Measurements from ENCODE around the gene PTAR1.
A peak's percentile ranks its signal among the peaks of the same experiment; 100 is the strongest.

Gene PTAR1

DNA sequence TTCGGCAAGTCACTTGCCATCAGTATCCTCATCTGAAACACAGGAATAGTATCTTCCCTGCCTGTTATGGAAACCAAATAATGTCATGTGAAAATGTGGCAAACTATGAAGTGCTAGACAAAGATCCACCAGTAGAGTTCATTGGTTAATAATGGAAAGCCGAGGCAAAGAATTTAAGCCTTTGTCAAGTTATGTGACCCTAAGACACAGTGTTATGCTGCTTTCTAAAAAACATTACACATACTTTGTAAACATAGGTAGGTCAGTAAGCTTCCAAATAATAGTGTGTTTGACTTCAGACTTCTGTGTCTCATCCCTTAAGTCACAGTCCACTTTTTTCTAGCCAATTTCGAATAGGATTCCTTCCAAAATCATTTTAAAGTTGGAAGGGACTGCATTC, 6.0 kb downstream of the PTAR1 start:
- DNase-seq (ENCODE audit: low read depth, low spot score): no peak

DNA sequence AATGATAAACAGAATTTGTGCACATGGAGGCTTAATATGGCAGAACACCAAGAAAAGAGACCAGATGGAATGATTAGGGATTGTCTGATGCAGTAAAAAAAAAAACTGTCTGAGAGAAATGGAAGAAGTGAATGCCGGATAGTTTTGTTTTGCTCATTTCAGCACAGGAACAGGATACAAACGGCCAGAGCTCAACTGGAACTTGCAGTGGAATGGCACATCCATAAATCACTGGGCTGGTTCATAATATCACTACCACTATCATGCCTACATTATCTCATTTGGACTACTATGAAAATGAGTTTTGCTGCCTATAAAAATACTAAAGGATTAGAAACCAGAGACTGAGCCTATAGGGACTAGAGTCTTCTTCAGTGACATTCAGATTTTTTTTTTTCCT, 9.7 kb downstream of the PTAR1 start:
- no peak for DNase-seq (ENCODE audit: low read depth, low spot score)

DNA sequence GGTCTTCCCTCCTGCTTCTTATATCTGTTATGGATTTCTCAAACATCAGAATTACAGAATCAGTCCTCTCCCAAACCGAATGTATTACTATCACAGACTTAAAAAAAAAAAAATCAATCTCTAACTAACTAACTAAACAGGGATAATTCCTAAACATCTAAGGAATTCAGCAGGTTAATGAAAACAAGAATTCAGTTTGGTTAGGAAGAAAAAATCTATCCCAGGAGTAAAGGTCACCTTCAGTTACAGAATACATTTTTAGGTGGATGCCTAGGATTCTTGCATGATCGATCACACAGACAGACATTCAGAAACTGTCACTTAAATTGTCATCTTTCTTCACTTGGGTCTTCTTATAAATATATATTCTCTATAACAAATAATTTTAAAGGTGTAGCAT, 11.5 kb downstream of the PTAR1 start:
- no peak for DNase-seq (ENCODE audit: low read depth, low spot score)

DNA sequence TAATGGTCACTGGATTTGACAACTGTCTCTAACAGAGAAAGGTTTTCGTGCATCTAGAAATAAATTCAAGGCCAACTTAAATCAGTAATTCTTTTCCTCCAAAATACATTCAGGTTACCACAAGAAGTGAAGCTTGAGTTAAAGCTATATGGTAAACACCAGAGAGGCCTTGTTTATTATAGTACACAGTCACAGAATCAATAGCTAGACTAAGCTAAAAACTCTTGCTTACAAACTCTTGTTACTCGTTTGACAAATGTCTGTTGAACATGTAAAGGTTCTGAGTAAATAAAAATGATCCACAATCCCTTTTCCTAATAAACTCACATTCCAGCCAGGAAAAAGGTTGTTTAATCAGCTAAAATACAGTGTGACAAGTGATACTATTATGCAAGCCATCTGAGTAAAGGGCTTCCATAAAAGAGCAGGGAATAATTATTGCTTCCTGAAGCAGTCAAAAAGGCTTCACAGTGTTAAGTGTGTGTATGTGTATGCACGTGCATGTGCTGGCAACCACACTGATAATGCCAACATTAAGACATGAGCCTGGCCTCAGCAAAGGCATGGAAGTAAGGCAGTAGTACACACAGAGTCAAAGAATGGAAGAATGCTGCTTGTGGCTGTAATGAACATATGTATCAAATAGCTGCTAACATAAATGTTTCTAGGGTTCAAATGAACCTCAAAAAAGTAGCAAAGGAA, 12.8 kb downstream of the PTAR1 start:
- no peak for DNase-seq (ENCODE audit: low read depth, low spot score)

DNA sequence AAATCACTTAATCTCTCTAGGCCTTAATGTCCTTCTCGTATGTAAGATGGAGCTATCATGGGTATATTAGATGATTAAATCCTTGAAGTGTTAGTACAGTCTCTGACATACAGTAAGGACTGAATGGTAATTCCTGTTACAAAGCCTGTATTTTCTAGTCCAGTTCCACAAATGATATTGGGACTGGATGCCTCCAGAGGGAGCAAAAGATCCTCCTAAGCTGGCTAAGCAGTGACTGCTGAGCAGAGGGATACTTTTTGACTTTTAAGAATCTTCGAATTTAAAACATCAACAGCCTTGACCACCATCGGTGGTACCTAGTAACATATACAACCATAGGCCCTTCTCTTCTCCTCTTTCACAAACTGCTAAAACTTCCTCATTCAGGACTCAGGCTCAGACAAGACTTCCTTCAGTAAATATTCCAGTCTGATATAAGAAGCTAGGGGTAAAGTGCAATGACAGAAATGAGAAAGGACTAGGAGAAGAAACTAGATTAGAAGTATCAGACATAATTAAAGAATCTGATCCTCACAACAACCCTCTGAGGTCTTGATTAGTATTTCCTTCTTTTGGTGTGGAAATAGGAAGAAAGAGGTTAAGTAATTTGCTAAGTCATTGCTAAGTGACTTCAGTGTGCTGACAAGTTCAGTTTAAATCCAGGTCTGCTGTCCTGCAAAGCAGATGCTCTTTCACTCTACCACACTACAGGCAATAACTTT, 13.9 kb downstream of the PTAR1 start:
- DNase-seq (ENCODE audit: low read depth, low spot score): no peak

DNA sequence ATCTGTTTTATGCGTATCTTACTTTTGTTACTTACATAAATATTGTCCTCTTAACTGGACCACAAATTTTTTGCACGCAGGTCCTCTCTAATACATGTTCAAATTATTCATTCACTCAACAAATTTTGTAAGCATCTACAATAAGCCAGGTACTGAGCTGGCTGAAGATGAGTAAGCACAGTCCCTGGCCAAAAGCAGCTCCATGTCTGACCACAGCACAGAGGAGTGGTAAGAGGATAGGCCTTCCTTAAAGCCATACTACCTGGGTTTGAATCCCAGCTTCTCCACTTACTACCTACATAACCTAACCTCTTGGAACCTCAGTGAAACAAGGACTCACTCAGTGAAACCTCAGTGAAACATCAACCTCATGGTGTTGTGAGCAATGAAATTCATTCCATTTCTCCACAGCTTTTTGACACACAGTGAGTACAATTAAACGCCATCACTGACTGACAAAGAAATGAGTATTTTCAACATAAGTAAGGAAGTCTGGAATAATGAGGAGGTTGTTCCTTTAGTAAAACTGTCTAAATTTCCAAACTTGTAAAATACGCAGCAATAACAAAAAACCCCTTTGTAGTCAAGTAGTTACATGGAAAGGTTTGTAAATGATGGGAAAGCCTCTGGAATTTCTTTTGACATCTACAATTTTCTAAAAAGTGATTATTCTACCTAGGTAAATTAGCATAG, 15.0 kb downstream of the PTAR1 start:
- no peak for DNase-seq (ENCODE audit: low read depth, low spot score)

DNA sequence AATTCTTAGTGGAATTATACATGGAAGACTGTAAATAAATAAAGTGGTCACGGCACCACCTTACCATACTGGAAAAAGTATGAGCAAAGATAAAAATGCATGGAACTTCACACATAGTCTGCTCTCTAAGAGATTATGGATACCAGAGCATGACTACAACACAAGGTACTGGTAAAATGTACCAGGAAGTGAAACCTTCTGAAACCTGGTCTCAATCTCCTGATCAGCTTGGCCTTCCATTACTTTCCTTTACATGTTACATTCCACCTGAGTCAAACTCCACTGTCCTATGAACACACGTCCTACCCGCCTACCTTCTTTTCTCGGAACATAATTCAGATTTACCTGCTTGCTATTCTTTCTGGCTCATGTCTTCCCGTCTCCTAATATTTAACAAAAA, 15.9 kb downstream of the PTAR1 start:
- no peak for DNase-seq (ENCODE audit: low read depth, low spot score)

DNA sequence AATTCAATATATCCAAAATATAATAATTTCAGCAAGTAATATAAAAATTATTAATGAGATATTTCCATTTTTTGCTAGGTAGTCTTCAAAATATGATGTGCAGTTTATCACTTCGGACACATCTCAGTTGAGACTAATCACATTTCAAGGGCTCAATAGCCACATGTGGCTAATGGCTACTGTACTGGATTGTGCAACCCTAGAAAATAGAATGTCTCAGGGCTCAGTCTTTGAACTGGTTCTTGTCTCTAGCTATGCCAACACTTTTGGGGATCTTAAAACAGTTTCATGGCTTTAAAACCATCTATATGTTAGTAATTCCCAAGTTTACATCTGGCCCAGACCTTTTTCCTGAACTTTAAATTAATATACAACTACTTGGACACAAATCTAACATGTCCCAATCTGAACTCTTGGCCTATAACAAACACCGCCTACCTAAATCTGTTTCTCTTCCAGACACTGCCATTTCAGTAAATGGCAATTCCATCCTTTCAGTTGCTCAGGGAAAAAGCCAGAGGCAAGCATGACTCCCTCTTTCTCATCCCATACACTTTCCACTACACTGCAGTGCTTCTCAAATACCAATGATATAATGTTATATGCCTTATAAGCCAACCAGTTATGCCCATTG, 18.8 kb downstream of the PTAR1 start:
- DNase-seq (ENCODE audit: low read depth, low spot score): no peak

DNA sequence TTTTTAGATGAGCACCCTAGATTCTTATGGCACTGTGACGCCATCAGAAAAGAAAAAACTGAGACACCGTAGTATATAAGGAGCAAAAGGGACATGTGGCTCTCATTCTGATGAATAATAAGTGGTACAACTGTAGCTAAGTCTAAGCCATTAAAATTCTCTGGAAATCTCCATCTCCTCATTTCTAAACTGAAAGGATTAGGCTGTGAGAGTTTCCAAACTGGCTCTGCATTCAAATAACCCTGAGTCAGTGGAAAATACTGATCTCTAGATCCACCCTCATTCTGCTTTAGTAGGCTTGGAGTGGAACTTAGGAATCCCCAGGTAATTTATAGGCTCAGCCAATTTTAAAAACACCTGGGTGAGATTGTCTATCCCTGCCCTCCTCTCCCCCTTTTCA, 28.5 kb downstream of the PTAR1 start:
- no peak for DNase-seq (ENCODE audit: low read depth, low spot score)

DNA sequence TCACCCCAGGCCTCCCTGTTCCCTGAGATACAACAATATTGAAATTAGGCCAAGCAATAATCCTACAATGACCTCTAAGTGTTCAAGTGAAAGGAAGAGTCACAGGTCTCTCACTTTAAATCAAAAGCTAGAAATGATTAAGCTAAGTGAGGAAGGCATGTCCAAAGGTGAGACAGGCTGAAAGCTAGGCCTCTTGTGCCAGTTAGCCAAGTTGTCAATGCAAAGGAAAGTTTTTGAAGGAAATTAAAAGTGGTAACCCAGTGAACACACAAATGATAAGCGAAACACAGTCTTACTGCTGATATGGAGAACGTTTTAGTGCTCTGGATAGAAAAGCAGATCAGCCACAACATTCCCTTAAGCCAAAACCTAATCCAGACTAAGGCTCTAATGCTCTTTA, 39.8 kb downstream of the PTAR1 start:
- no peak for DNase-seq (ENCODE audit: low read depth, low spot score)

DNA sequence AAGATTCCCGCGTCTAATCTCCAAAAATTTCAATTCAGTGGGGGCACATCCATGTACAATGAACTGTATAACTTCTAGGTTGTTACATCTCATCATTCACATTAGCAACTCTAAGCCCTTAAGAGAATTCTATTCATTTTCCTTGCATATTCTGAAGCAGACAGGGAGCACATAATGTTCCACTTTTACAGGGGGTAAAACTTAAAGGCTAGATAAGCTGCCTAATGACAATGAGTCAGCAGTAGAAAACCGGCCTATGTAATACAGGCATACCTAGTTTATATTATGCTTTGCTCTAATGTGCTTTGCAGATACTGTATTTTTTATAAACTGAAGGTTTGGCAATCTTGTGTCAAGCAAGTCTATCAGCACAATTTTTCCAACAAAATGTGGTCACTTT, 40.4 kb downstream of the PTAR1 start:
- peak; percentile 3 for DNase-seq (ENCODE audit: low read depth, low spot score)

DNA sequence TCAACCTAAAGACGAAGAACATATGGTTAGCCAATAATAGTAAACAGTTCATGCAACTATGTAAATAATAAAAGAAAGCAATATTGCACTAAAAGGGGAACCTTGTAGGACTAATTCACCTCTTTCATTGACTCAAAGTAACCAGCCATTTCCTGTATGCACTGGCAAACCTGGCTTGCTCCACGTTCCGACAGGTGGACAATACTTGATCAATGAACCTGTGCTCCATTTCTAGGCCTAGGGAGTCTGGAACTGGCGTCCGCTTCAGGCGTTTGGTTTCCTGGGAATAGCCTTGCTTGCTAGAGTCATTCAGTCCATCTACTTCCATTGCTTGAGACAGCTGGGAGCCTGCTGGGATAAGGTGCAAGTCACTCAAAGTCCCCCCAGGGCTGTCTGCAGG, 41.6 kb downstream of the PTAR1 start:
- no peak for DNase-seq (ENCODE audit: low read depth, low spot score)

DNA sequence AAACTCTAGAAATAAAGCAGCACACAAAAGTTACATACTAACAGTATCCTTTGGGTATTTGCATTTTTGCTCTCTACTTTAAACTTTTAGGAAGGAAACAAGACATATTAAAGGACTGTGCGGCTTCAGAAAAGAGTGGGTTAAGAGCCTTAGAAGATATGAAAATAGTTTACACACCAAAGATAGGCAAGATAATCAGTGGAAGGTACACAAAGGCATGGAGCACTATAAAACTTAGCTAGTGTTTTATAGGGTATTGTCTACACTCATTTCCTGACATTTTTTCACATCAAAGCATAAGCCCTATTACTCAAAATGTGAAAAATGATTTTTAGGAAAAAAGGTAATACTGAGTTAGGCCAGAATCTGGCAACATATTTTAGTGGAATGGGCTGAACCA, 44.0 kb downstream of the PTAR1 start:
- DNase-seq (ENCODE audit: low read depth, low spot score): no peak

DNA sequence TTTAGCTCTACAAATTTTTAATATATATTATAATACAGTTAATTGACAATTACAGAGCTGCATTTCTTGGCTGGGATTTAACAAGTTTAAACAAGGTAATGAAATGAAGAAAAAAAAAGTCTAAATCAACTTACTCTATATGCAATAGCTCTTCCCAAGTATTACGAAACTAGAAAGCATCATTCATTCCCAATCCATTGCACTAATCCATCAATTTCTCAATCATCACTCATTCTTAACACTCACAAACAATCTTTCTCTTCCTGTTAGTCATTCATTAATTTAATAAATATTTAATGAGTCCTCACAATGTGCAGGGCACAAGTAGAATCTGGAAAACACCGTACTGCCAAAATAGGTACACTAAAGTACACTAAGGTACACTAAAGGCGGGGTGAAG, 44.7 kb downstream of the PTAR1 start:
- DNase-seq (ENCODE audit: low read depth, low spot score): no peak

DNA sequence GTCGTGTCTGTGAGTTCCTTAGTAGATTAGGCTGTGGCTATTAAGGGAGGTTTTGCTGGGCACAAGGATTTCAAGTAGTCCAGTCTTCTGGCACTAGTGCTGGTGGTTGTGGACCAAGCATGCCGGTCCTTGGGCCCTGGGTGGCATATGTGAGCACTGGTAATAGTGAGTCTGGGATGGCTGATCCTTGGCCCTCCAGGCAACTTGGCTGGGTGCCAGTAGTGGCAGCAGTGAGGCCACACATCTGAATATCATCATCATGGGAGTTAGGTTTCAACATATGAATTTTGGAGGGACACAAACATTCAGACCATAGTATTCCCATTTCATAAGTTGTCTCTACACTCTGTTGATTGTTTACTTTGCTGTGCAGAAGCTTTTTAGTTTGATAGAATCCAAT, 62.3 kb downstream of the PTAR1 start:
- no peak for DNase-seq (ENCODE audit: low read depth, low spot score)

DNA sequence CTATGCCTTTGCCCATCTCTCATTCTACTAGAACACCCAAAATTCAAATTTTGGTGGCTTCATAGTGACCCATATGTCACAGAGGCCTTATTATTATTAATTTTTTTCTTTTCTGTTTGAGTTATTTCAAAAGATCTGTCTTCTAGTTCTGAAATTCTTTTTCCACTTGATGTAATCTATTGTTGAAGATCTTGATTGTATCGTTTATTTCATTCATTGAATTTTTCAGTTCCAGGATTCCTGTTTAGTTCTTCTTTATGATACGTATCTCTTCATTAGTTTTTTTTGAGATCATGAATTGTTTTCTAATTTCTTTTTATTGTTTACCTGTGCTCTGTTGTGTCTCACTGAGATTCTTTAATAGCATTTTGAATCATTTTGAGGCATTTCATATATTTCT, 63.0 kb downstream of the PTAR1 start:
- DNase-seq (ENCODE audit: low read depth, low spot score): no peak

DNA sequence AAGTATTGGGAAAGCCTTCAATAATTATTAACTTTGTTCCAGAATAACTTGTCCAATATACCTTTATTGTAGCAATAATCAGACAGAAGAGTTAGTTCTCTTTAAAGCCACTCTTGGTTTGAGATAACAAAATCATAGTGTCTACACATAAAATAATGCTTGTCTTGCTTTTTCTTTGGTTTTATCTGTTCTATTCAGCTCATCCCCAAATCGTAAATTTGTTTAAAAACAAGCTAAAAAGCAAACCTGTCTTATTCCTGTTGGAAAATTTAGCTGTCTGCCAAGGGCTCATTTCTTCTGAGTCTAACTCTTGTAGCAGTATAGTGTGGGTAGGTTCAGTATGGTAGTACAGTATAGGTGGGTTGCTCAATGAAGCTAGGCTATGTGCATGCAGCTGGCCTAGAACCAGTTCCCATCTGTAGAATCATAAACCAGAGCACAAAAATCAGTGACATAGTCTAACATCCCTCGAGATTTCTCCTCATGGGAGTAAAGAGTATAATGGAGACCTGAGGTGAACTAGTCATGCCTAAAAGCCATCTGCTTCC, 69.7 kb downstream of the PTAR1 start:
- DNase-seq (ENCODE audit: low read depth, low spot score): no peak

DNA sequence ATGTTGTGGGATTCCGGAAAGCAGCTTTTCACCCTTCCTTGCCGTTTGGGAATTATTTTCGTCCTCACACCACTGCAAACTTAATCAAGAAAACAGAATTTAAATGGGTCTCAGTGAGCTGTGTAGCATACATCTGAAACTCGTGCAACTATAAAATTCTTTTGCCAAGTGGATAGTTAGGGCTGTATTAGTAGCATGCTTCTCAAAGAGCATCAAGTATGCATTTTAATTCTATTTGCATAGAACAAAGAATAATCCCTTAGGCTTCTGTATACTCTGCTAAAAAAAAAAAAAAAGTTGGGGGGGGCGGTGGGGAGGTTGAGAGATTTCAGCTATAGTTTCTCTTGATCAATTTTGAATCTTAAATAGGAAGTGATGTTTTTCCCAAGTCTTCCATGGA, 75.9 kb downstream of the PTAR1 start:
- no peak for DNase-seq (ENCODE audit: low read depth, low spot score)

DNA sequence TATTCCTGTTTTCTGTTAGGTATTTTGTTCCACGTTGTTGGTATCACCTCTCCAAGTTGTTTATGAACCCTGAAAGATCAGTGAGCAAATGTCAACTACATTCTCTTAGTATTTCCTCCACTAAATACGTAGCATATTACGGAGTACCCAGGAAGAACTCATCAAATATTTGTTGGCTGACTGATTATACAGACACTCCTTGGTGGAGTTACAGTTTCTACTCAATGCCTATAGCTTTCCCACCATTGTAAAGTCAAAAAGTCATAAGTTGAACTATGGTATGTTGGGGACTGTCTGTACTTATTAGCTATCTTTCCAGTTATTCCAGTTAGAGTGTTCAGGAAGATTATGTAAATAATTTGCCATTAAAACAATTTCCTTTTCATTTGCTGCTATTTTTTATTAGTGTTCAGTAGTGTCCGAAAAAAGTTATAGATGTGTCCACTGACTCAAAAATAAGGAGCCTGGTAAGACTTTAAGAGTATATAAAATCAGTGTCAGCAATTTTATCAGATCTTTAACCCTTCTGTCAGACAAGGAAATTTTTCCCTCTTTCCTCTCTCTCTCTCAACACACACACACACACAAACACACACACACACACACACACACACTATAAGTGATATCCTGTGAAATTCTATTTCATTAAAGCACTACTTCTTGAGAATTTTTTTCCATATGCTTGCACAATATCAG, 80.8 kb downstream of the PTAR1 start:
- DNase-seq (ENCODE audit: low read depth, low spot score): no peak

DNA sequence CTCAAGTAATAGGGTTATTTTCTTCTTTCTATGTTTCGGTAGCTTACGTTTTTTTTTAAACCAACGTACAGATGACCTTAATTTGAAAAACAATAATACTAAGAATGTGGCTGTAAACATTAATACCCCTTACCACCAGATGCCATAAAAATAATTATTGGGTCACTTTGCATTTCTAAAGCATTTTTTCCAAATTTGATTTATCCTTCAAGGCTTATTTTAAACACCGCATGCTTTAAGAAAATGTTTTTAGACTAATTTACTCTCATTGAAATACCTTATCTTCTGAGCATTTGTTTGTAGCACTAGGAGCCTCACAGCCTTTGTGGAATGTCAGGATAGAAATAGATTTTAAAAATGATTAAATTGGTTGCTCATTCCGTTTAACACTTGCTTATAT, 81.9 kb downstream of the PTAR1 start:
- no peak for DNase-seq (ENCODE audit: low read depth, low spot score)

DNA sequence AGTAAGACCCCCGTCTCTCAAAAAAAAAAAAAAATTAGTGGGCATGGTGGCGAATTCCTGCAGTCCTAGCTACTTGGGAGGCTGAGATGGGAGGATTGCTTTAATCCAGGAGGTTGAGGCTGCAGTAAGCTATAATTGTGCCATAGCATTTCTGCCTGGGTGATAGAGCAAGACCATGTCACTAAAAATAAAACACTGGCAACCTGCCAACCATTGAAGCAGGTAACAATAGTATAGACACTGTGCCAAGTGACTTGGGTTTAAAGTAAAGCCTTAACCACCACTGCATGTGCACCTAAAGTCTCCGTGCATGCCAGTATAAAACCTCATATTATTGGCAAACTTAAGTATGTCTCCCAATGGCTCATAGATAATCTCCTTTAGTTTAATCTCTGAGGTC, 84.2 kb downstream of the PTAR1 start:
- DNase-seq (ENCODE audit: low read depth, low spot score): no peak
